A673 (cell line): Measurements from ENCODE around the gene METTL18. TPM values are rescaled to one million over a fixed set of nuclear protein-coding genes. Genes with fewer than 3 reads are reported as not detected.
A peak's percentile ranks its signal among the peaks of the same experiment; 100 is the strongest.

Experiments
- BruUV-seq: library from RNA; stranded (reverse); fragments of 400-500 nt; replicated peaks from 2 replicates; lab custom pipeline; 2021; lab: Mats Ljungman, UMichigan
- CTCF ChIA-PET: fragments of 300-600 bp; sonication (Branson Sonifier 250); formaldehyde crosslinking; loops from one replicate; lab custom pipeline; 2022; ENCODE audit warnings: antibody characterized with exemption; lab: Charles Lee
- POLR2A ChIA-PET: fragments of 300-600 bp; sonication (Branson Sonifier 250); formaldehyde crosslinking; loops from one replicate; lab custom pipeline; 2022; ENCODE audit warnings: antibody characterized with exemption; ENCODE audit not compliant: low non-redundant PET; lab: Charles Lee
- DNase-seq: peaks from one replicate; pipeline ENCODE4 v3.0.0-alpha.2; 2015; ENCODE audit warnings: low spot score
- H3K27ac ChIP-seq: fragments of 200-600 bp; sonication (generic); 2 replicates; pipeline ENCODE4 v1.5.1; 2016; ENCODE audit warnings: mixed run types, low read depth, mild to moderate bottlenecking, mixed read lengths, antibody characterized with exemption, low read length; ENCODE audit not compliant: poor library complexity, severe bottlenecking
- H3K27me3 ChIP-seq: fragments of 200-600 bp; sonication (generic); replicated peaks from 2 replicates; pipeline ENCODE4 v1.6.1; 2017; ENCODE audit warnings: mixed run types, low read depth, mild to moderate bottlenecking, mixed read lengths, antibody characterized with exemption, low read length; ENCODE audit not compliant: insufficient read depth, poor library complexity
- H3K36me3 ChIP-seq: fragments of 200-600 bp; sonication (generic); 2 replicates; pipeline ENCODE4 v1.6.1; 2016; ENCODE audit warnings: mixed run types, mild to moderate bottlenecking, mixed read lengths, antibody characterized with exemption, low read length; ENCODE audit not compliant: insufficient read depth, poor library complexity, severe bottlenecking
- H3K4me1 ChIP-seq: fragments of 200-600 bp; sonication (generic); 2 replicates; pipeline ENCODE4 v1.6.1; 2017; ENCODE audit warnings: mixed run types, mild to moderate bottlenecking, mixed read lengths, antibody characterized with exemption, low read length; ENCODE audit not compliant: insufficient read depth, poor library complexity, severe bottlenecking
- H3K4me3 ChIP-seq: fragments of 200-600 bp; sonication (generic); 2 replicates; pipeline ENCODE4 v1.5.1; 2016; ENCODE audit warnings: low read depth, mixed run types, mild to moderate bottlenecking, mixed read lengths, low read length; ENCODE audit not compliant: poor library complexity, severe bottlenecking
- H3K9me3 ChIP-seq: fragments of 200-600 bp; sonication (generic); 2 replicates; pipeline ENCODE4 v1.6.1; 2016; ENCODE audit warnings: mixed run types, low read depth, mild to moderate bottlenecking, mixed read lengths, antibody characterized with exemption, low read length; ENCODE audit not compliant: poor library complexity, severe bottlenecking
- CTCF ChIP-seq: fragments of 300-800, 200-600 bp; sonication (generic); conservative IDR thresholded peaks from 2 replicates; pipeline ENCODE4 v1.5.1; 2017; ENCODE audit warnings: low read depth, mild to moderate bottlenecking, antibody characterized with exemption, low read length, moderate library complexity, mixed read lengths
- EZH2 ChIP-seq: fragments of 200-600 bp; sonication (generic); IDR thresholded peaks from 2 replicates; pipeline ENCODE4 v1.6.1; 2017; ENCODE audit warnings: borderline replicate concordance, low read depth, mild to moderate bottlenecking, mixed read lengths, antibody characterized with exemption, low read length; ENCODE audit not compliant: poor library complexity, severe bottlenecking
- intact Hi-C: fragments of 100-400 bp; cut with micrococcal nuclease; formaldehyde crosslinking; loops from one replicate; pipeline ENCODE4 v1.10.0; 2022; ENCODE audit not compliant: unreplicated experiment
- total RNA-seq: library from RNA; stranded (reverse); gene quantifications from 2 replicates; pipeline ENCODE4 v1.2.3, GENCODE V29; 2021

The METTL18 gene
- total RNA-seq, 1 experiment from 2014 or later, result 6.3 TPM

GRCh38 chr1:169782596-169782995 lies 12.1 kb downstream of the METTL18 start:
- TF ChIP-seq EZH2, result no peak
- no peak for TF ChIP-seq CTCF
- intact Hi-C loops, result no loop called here
- ChIA-PET CTCF (no interaction called here), POLR2A (no interaction called here)
- Histone ChIP-seq H3K27me3 (peaks cover 20% of the 10 kb centered on the region), H3K4me1 (no peaks in the 10 kb centered on the region), H3K9me3 (no peaks in the 10 kb centered on the region), H3K4me3 (no peak overlapping the region), H3K36me3 (no peaks in the 10 kb centered on the region), H3K27ac (no peak overlapping the region)
- BruUV-seq, result no TSS peak
- DNase-seq, result no peak

- TF ChIP-seq EZH2, result no peak
- no peak for TF ChIP-seq CTCF
- intact Hi-C loops, result no loop called here
Observed at GRCh38 chr1:169779970-169780369, 14.7 kb downstream of the METTL18 start.

GRCh38 chr1:169779150-169779549 lies 15.6 kb downstream of the METTL18 start:
- intact Hi-C loops, result no loop called here
- no peak overlapping the region for H3K27ac ChIP-seq
- CTCF ChIA-PET, result no interaction called here
- H3K9me3 ChIP-seq, result no peaks in the 10 kb centered on the region
- H3K27me3 ChIP-seq, result peaks cover 14% of the 10 kb centered on the region
- H3K36me3 ChIP-seq, result no peaks in the 10 kb centered on the region
- H3K4me1 ChIP-seq, result no peaks in the 10 kb centered on the region
- H3K4me3 ChIP-seq, result no peak overlapping the region
- TF ChIP-seq EZH2 (no peak), CTCF (no peak)
- BruUV-seq, result no TSS peak
- DNase-seq, result peak; percentile 4
- POLR2A ChIA-PET, result no interaction called here

More at GRCh38 chr1:169779970-169780369, 14.7 kb downstream of the METTL18 start:
- POLR2A ChIA-PET, result no interaction called here
- H3K4me3 ChIP-seq, result no peak overlapping the region
- CTCF ChIA-PET, result no interaction called here
- H3K9me3 ChIP-seq, result no peaks in the 10 kb centered on the region
- no peak for DNase-seq
- BruUV-seq, result no TSS peak
- no peaks in the 10 kb centered on the region for H3K36me3 ChIP-seq
- no peak overlapping the region for H3K27ac ChIP-seq
- no peaks in the 10 kb centered on the region for H3K4me1 ChIP-seq
- H3K27me3 ChIP-seq, result peaks cover 14% of the 10 kb centered on the region
